IMR-90 (cell line): Measurements from ENCODE around the gene MSI2. TPM values are rescaled to one million over a fixed set of nuclear protein-coding genes. Genes with fewer than 3 reads are reported as not detected.

Experiments
- ATAC-seq: fragments of 200-7000 bp; cut with Tn5 transposase; 2 replicates; pipeline ENCODE4 v1.9.1; 2020; ENCODE audit warnings: low read depth, mild to moderate bottlenecking, moderate library complexity
- BruUV-seq: library from RNA; stranded (reverse); fragments of 400-500 nt; replicated peaks from 2 replicates; lab custom pipeline; 2021; lab: Mats Ljungman, UMichigan
- CTCF ChIA-PET: fragments of 300-600 bp; formaldehyde crosslinking; extraction: SDS; loops from one replicate; lab custom pipeline; 2021; ENCODE audit warnings: antibody characterized with exemption; lab: Yijun Ruan, JAX
- POLR2A ChIA-PET: fragments of 300-600 bp; sonication (Branson Sonifier 250); formaldehyde crosslinking; loops from one replicate; lab custom pipeline; 2022; ENCODE audit warnings: antibody characterized with exemption; ENCODE audit not compliant: unreplicated experiment; lab: Charles Lee
- DNase-seq: peaks from one replicate; pipeline ENCODE4 v3.0.0; 2013
- H2AFZ ChIP-seq: replicated peaks from 2 replicates; pipeline ENCODE3; 2013; ENCODE audit warnings: low read length, mild to moderate bottlenecking; ENCODE audit not compliant: poor library complexity
- H2AK5ac ChIP-seq: 2 replicates; pipeline ENCODE4 v1.6.1; 2013; ENCODE audit warnings: low read depth, low read length, inconsistent platforms
- H2AK9ac ChIP-seq: replicated peaks from 2 replicates; pipeline ENCODE3; 2013; ENCODE audit warnings: mild to moderate bottlenecking, low read depth, low read length, moderate library complexity; ENCODE audit not compliant: poor library complexity
- H2BK120ac ChIP-seq: 2 replicates; pipeline ENCODE4 v1.6.1; 2013; ENCODE audit warnings: low read depth, low read length, inconsistent platforms
- H2BK15ac ChIP-seq: 3 replicates; pipeline ENCODE4 v1.6.1; 2013; ENCODE audit warnings: low read depth, low read length, inconsistent platforms
- H2BK20ac ChIP-seq: 2 replicates; pipeline ENCODE4 v1.6.1; 2013; ENCODE audit warnings: low read depth, mild to moderate bottlenecking, inconsistent platforms, low read length, moderate library complexity
- H2BK5ac ChIP-seq: 2 replicates; pipeline ENCODE4 v1.6.1; 2013; ENCODE audit warnings: mild to moderate bottlenecking, low read depth, low read length, inconsistent platforms; ENCODE audit not compliant: poor library complexity, severe bottlenecking
- H3K14ac ChIP-seq: replicated peaks from 2 replicates; pipeline ENCODE4 v1.6.1; 2013; ENCODE audit warnings: low read depth, low read length, inconsistent platforms
- H3K18ac ChIP-seq: 2 replicates; pipeline ENCODE4 v1.6.1; 2013; ENCODE audit warnings: low read depth, low read length, control low read depth
- H3K23ac ChIP-seq: 2 replicates; pipeline ENCODE4 v1.6.1; 2013; ENCODE audit warnings: low read depth, low read length, inconsistent platforms
- H3K27ac ChIP-seq: 2 replicates; pipeline ENCODE4 v1.5.1; 2013; ENCODE audit warnings: mild to moderate bottlenecking, control low read depth, low read length; ENCODE audit not compliant: insufficient read depth
- H3K27me3 ChIP-seq: 2 replicates; pipeline ENCODE4 v1.6.1; 2013; ENCODE audit warnings: low read length; ENCODE audit not compliant: control insufficient read depth, insufficient read depth
- H3K36me3 ChIP-seq: 2 replicates; pipeline ENCODE4 v1.6.1; 2013; ENCODE audit warnings: low read length, mixed read lengths; ENCODE audit not compliant: control insufficient read depth, insufficient read depth
- H3K4ac ChIP-seq: 2 replicates; pipeline ENCODE4 v1.6.1; 2013; ENCODE audit warnings: low read depth, low read length, inconsistent platforms
- H3K4me1 ChIP-seq: 2 replicates; pipeline ENCODE4 v1.6.1; 2013; ENCODE audit warnings: low read length, mixed read lengths; ENCODE audit not compliant: control insufficient read depth, insufficient read depth
- H3K4me2 ChIP-seq: 2 replicates; pipeline ENCODE4 v1.6.1; 2013; ENCODE audit warnings: low read depth, mild to moderate bottlenecking, control low read depth, low read length, moderate library complexity
- H3K4me3 ChIP-seq: 2 replicates; pipeline ENCODE4 v1.5.1; 2013; ENCODE audit warnings: low read depth, mild to moderate bottlenecking, control low read depth, low read length, moderate library complexity; ENCODE audit not compliant: insufficient read depth
- H3K56ac ChIP-seq: 2 replicates; pipeline ENCODE4 v1.6.1; 2013; ENCODE audit warnings: low read length, inconsistent platforms; ENCODE audit not compliant: insufficient read depth; ENCODE audit errors: extremely low read depth
- H3K79me1 ChIP-seq, 2 experiments: 2 replicates each; pipeline ENCODE4 v1.6.1; 2013; ENCODE audit warnings: low read length in 2 of 2, inconsistent platforms in 1 of 2, low read depth in 1 of 2
- H3K9ac ChIP-seq: 2 replicates; pipeline ENCODE4 v1.6.1; 2013; ENCODE audit warnings: low read depth, low read length, control low read depth
- H3K9me1 ChIP-seq: 2 replicates; pipeline ENCODE4 v1.6.1; 2013; ENCODE audit warnings: low read length, inconsistent platforms; ENCODE audit not compliant: insufficient read depth
- H3K9me3 ChIP-seq: 2 replicates; pipeline ENCODE4 v1.6.1; 2013; ENCODE audit warnings: low read length; ENCODE audit not compliant: control insufficient read depth, insufficient read depth
- H4K20me1 ChIP-seq: 2 replicates; pipeline ENCODE4 v1.6.1; 2013; ENCODE audit warnings: low read length, inconsistent platforms; ENCODE audit not compliant: insufficient read depth
- H4K5ac ChIP-seq: 2 replicates; pipeline ENCODE4 v1.6.1; 2013; ENCODE audit warnings: mild to moderate bottlenecking, low read depth, low read length, control low read depth
- H4K8ac ChIP-seq, 2 experiments: 2 replicates each; pipeline ENCODE4 v1.6.1; 2013; ENCODE audit warnings: low read depth in 2 of 2, low read length in 2 of 2, control low read depth in 1 of 2, inconsistent platforms in 1 of 2
- H4K91ac ChIP-seq: 2 replicates; pipeline ENCODE4 v1.6.1; 2013; ENCODE audit warnings: low read depth, low read length, inconsistent platforms; ENCODE audit not compliant: insufficient read depth
- BHLHE40 ChIP-seq: fragments of 150-350 bp; IDR thresholded peaks from 2 replicates; pipeline ENCODE4 v1.6.1; 2016; ENCODE audit warnings: mild to moderate bottlenecking, low read depth, low read length
- CEBPB ChIP-seq: IDR thresholded peaks from 2 replicates; pipeline ENCODE4 v1.6.1; 2012; ENCODE audit warnings: low read depth, low read length, improper control_type of control experiment
- CHD1 ChIP-seq: IDR thresholded peaks from 2 replicates; pipeline ENCODE4 v1.6.1; 2012; ENCODE audit warnings: low read depth, low read length, improper control_type of control experiment
- FOS ChIP-seq: fragments of 150-350 bp; IDR thresholded peaks from 2 replicates; pipeline ENCODE4 v1.6.1; 2016; ENCODE audit warnings: low read depth, low read length
- MAFK ChIP-seq: IDR thresholded peaks from 2 replicates; pipeline ENCODE4 v1.6.1; 2012; ENCODE audit warnings: low read depth, low read length, improper control_type of control experiment
- NFE2L2 ChIP-seq: fragments of 150-350 bp; IDR thresholded peaks from 2 replicates; pipeline ENCODE4 v1.6.1; 2016; ENCODE audit warnings: low read depth, mild to moderate bottlenecking, low read length
- POLR2A ChIP-seq: IDR thresholded peaks from 2 replicates; pipeline ENCODE4 v1.6.1; 2012; ENCODE audit warnings: mild to moderate bottlenecking, low read depth, low read length
- RCOR1 ChIP-seq: IDR thresholded peaks from 2 replicates; pipeline ENCODE4 v1.6.1; 2012; ENCODE audit warnings: mild to moderate bottlenecking, low read length, improper control_type of control experiment; ENCODE audit not compliant: insufficient replicate concordance
- SMC3 ChIP-seq: fragments of 150-350 bp; IDR thresholded peaks from 2 replicates; pipeline ENCODE4 v1.6.1; 2016; ENCODE audit warnings: low read depth, mild to moderate bottlenecking, antibody characterized with exemption, low read length, moderate library complexity
- WGBS, 2 experiments: methylation state at CpG; one replicate each; pipeline versions ENCODE4 v1.1.5 to v1.1.7; 2013; ENCODE audit warnings: missing lambda C conversion rate in 2 of 2; ENCODE audit not compliant: insufficient read length in 1 of 2; ENCODE audit errors: extremely low coverage in 2 of 2; 5-methylcytosine and 5-hydroxymethylcytosine counted together
- dilution Hi-C: fragments of 300-500 bp; cut with HindIII; formaldehyde crosslinking; loops from one replicate; pipeline ENCODE4 v1.14.3; 2018; ENCODE audit warnings: low sequenced_read_pairs; ENCODE audit not compliant: unreplicated experiment
- in situ Hi-C: fragments of 300-500 bp; cut with MboI; formaldehyde crosslinking; loops from 3 replicates; pipeline ENCODE4 v1.14.3; 2019; ENCODE audit warnings: low sequenced_read_pairs, inconsistent platforms, mixed read lengths
- intact Hi-C: fragments of 100-400 bp; cut with micrococcal nuclease; formaldehyde crosslinking; loops from 2 replicates; pipeline ENCODE4 v1.10.0; 2022
- polyA plus RNA-seq, 3 experiments: library from polyadenylated mRNA; depleted of rRNA; stranded (reverse); fragments of >200 nt; gene quantifications; 2 replicates each; pipeline ENCODE4 v1.2.3, GENCODE V29; 2012; ENCODE audit warnings: low replicate concordance in 1 of 3
- total RNA-seq: library from RNA; depleted of rRNA; stranded (reverse); fragments of >200 nt; gene quantifications from 2 replicates; pipeline ENCODE4 v1.2.3, GENCODE V29; 2012
- TF ChIP-seq, protein P1 (sequence below): fragments of 150-350 bp; IDR thresholded peaks from 2 replicates; pipeline ENCODE4 v1.6.1; 2017; ENCODE audit warnings: mild to moderate bottlenecking, antibody characterized with exemption, low read length, low read depth
- TF ChIP-seq, protein P2 (sequence below): fragments of 150-350 bp; IDR thresholded peaks from 2 replicates; pipeline ENCODE4 v1.6.1; 2016; ENCODE audit warnings: low read depth, mild to moderate bottlenecking, low read length, moderate library complexity, borderline replicate concordance
- TF ChIP-seq, protein P3 (sequence below): conservative IDR thresholded peaks from 2 replicates; pipeline ENCODE4 v1.5.1; 2012; ENCODE audit warnings: mild to moderate bottlenecking, low read depth, low read length, improper control_type of control experiment

MSI2 gene
- total and polyA plus RNA-seq, 2 of the 4 experiments (the other 2 are of a cell fraction) = 13.0 to 16.0 TPM

DNA sequence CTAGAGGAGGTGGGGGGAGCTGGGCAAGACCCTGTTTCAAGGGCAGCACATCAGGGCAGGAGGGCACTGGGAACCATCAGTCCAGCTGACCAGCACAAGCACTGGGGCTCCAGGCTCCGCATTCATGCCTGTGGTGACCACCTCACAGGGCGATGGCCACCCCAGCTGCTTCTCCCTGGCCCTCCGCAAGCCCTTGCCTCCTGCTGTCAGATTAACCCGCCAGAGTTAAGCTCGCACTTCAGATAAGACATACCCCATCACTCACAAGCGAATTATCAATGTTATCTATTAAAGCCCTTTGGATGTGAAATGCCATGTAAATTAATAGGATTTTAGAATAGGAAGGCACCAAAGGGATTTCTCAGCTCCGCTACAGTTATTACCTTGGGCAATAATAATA, 383.8 kb downstream of the MSI2 start:
- Histone ChIP-seq H2BK5ac (no peak overlapping the region), H3K36me3 (no peaks in the 10 kb centered on the region), H4K8ac (no peak overlapping the region), H4K5ac (no peak overlapping the region), H2BK120ac (no peak overlapping the region), H3K4me3 (no peak overlapping the region), H3K4me2 (no peak overlapping the region), H2AFZ (no peak overlapping the region), H3K4me1 (peaks cover 9% of the 10 kb centered on the region), H3K79me1 (no peaks in the 10 kb centered on the region), H3K23ac (no peak overlapping the region), H4K91ac (no peak overlapping the region), H3K27ac (no peak overlapping the region), H3K9ac (no peak overlapping the region), H4K20me1 (no peaks in the 10 kb centered on the region), H2AK9ac (no peak overlapping the region), H3K9me3 (no peaks in the 10 kb centered on the region), H2BK20ac (no peak overlapping the region), H2BK15ac (no peak overlapping the region), H3K27me3 (no peaks in the 10 kb centered on the region), H3K14ac (no peak overlapping the region), H2AK5ac (no peak overlapping the region), H3K56ac (no peak overlapping the region), H3K18ac (no peak overlapping the region), H3K4ac (no peak overlapping the region), H3K9me1 (peaks cover 15% of the 10 kb centered on the region)
- dilution Hi-C loops (no loop called here), in situ Hi-C loops (no loop called here), intact Hi-C loops (no loop called here)
- no peak for ATAC-seq
- no peak for DNase-seq
- WGBS, 2 experiments = no CpG with 5 or more reads among the region's 7 CpGs
- POLR2A ChIA-PET = no interaction called here
- no TSS peak for BruUV-seq
- CTCF ChIA-PET = no interaction called here
- TF ChIP-seq, protein P1, sequence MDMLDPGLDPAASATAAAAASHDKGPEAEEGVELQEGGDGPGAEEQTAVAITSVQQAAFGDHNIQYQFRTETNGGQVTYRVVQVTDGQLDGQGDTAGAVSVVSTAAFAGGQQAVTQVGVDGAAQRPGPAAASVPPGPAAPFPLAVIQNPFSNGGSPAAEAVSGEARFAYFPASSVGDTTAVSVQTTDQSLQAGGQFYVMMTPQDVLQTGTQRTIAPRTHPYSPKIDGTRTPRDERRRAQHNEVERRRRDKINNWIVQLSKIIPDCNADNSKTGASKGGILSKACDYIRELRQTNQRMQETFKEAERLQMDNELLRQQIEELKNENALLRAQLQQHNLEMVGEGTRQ = no peak
- TF ChIP-seq BHLHE40 = no peak
- no peak for TF ChIP-seq POLR2A
- no peak for TF ChIP-seq NFE2L2
- TF ChIP-seq, protein P2, sequence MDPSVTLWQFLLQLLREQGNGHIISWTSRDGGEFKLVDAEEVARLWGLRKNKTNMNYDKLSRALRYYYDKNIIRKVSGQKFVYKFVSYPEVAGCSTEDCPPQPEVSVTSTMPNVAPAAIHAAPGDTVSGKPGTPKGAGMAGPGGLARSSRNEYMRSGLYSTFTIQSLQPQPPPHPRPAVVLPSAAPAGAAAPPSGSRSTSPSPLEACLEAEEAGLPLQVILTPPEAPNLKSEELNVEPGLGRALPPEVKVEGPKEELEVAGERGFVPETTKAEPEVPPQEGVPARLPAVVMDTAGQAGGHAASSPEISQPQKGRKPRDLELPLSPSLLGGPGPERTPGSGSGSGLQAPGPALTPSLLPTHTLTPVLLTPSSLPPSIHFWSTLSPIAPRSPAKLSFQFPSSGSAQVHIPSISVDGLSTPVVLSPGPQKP = no peak
- no peak for TF ChIP-seq MAFK
- no peak for TF ChIP-seq RCOR1
- TF ChIP-seq SMC3 = no peak
- TF ChIP-seq CEBPB = no peak
- no peak for TF ChIP-seq CHD1
- TF ChIP-seq, protein P3, sequence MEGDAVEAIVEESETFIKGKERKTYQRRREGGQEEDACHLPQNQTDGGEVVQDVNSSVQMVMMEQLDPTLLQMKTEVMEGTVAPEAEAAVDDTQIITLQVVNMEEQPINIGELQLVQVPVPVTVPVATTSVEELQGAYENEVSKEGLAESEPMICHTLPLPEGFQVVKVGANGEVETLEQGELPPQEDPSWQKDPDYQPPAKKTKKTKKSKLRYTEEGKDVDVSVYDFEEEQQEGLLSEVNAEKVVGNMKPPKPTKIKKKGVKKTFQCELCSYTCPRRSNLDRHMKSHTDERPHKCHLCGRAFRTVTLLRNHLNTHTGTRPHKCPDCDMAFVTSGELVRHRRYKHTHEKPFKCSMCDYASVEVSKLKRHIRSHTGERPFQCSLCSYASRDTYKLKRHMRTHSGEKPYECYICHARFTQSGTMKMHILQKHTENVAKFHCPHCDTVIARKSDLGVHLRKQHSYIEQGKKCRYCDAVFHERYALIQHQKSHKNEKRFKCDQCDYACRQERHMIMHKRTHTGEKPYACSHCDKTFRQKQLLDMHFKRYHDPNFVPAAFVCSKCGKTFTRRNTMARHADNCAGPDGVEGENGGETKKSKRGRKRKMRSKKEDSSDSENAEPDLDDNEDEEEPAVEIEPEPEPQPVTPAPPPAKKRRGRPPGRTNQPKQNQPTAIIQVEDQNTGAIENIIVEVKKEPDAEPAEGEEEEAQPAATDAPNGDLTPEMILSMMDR = no peak
- no peak for TF ChIP-seq FOS
